GM12878 (cell line): ENCODE data around the gene RMC1. TPM values are rescaled to one million over a fixed set of nuclear protein-coding genes. Genes with fewer than 3 reads are reported as not detected.

Source experiments
- ATAC-seq: fragments of 200-7000 bp; cut with Tn5 transposase; 3 replicates; pipeline ENCODE4 v1.9.1; 2020; ENCODE audit warnings: mild to moderate bottlenecking, moderate library complexity
- BruUV-seq: library from RNA; stranded (reverse); fragments of 400-500 nt; replicated peaks from 2 replicates; lab custom pipeline; 2021; lab: Mats Ljungman, UMichigan
- CTCF ChIA-PET: fragments of 300-600 bp; sonication (Branson Sonifier 250); formaldehyde crosslinking; extraction: SDS; loops from one replicate; lab custom pipeline; 2021; ENCODE audit warnings: inconsistent platforms; lab: Yijun Ruan, JAX
- POLR2A ChIA-PET: fragments of 350-600 bp; formaldehyde crosslinking; extraction: SDS; loops from one replicate; lab custom pipeline; 2021; ENCODE audit warnings: inconsistent platforms; lab: Charles Lee
- RAD21 ChIA-PET: fragments of 300-600 bp; sonication (Branson Sonifier 250); formaldehyde crosslinking; loops from one replicate; lab custom pipeline; 2023; ENCODE audit warnings: antibody characterized with exemption; ENCODE audit not compliant: unreplicated experiment; lab: Charles Lee
- SMC1A ChIA-PET: fragments of 300-600 bp; sonication (Branson Sonifier 250); formaldehyde crosslinking; loops from one replicate; lab custom pipeline; 2023; ENCODE audit not compliant: unreplicated experiment, uncharacterized antibody; lab: Charles Lee
- DNase-seq: peaks from one replicate; pipeline ENCODE4 v3.0.0-alpha.2; 2011; ENCODE audit warnings: low read depth, low spot score
- FAIRE-seq: peaks from 3 replicates; lab custom pipeline; 2011; peaks lifted over from hg19 to GRCh38; lab: Jason Lieb, UNC
- H2AFZ ChIP-seq: 2 replicates; pipeline ENCODE4 v1.6.0; 2011; ENCODE audit warnings: low read depth, low read length, control low read depth; ENCODE audit not compliant: control insufficient read depth
- H3K27ac ChIP-seq: 2 replicates; pipeline ENCODE4 v1.5.1; 2011; ENCODE audit warnings: control low read depth; ENCODE audit not compliant: control insufficient read depth, insufficient read depth
- H3K27me3 ChIP-seq, 2 experiments: replicated peaks in 1 of 2; 2 replicates each; pipeline versions ENCODE4 v1.6.0 to v1.6.1; 2011; ENCODE audit warnings: low read length in 1 of 2; ENCODE audit not compliant: control insufficient read depth in 2 of 2, insufficient read depth in 2 of 2
- H3K36me3 ChIP-seq, 2 experiments: 2 replicates each; pipeline ENCODE4 v1.5.1; 2011; ENCODE audit warnings: low read length in 1 of 2; ENCODE audit not compliant: control insufficient read depth in 2 of 2, insufficient read depth in 2 of 2
- H3K4me1 ChIP-seq: 2 replicates; pipeline ENCODE4 v1.6.1; 2011; ENCODE audit warnings: mild to moderate bottlenecking, low read length, moderate library complexity, mixed read lengths; ENCODE audit not compliant: control insufficient read depth, insufficient read depth
- H3K4me2 ChIP-seq: 2 replicates; pipeline ENCODE4 v1.6.0; 2011; ENCODE audit warnings: control low read depth; ENCODE audit not compliant: control insufficient read depth, insufficient read depth
- H3K4me3 ChIP-seq: fragments of 200-600 bp; sonication (generic); 2 replicates; pipeline ENCODE4 v1.5.1; 2016
- H3K79me2 ChIP-seq: 2 replicates; pipeline ENCODE4 v1.6.0; 2011; ENCODE audit warnings: low read length; ENCODE audit not compliant: control insufficient read depth, insufficient read depth
- H3K9ac ChIP-seq: 2 replicates; pipeline ENCODE4 v1.8.0; 2011; ENCODE audit warnings: low read length, control low read depth, mixed read lengths; ENCODE audit not compliant: control insufficient read depth, insufficient read depth
- H3K9me3 ChIP-seq: replicated peaks from 3 replicates; pipeline ENCODE4 v1.5.1; 2011; ENCODE audit warnings: mild to moderate bottlenecking, low read length; ENCODE audit not compliant: control insufficient read depth, insufficient read depth
- H4K20me1 ChIP-seq: 2 replicates; pipeline ENCODE4 v1.6.0; 2011; ENCODE audit not compliant: control insufficient read depth, insufficient read depth
- ATF3 ChIP-seq: IDR thresholded peaks from 2 replicates; pipeline ENCODE4 v1.6.1; 2011; ENCODE audit warnings: low read depth, mild to moderate bottlenecking, low read length, moderate library complexity, borderline replicate concordance; ENCODE audit errors: extremely low read depth
- BACH1 ChIP-seq: fragments of 450-650 bp; IDR thresholded peaks from 2 replicates; pipeline ENCODE4 v1.6.1; 2017; ENCODE audit warnings: mild to moderate bottlenecking, borderline replicate concordance
- CREB1 ChIP-seq: IDR thresholded peaks from 2 replicates; pipeline ENCODE4 v1.6.1; 2012; ENCODE audit warnings: low read depth, mild to moderate bottlenecking, inconsistent platforms
- EED ChIP-seq: sonication (generic); IDR thresholded peaks from 2 replicates; pipeline ENCODE4 v1.6.1; 2016; ENCODE audit warnings: antibody characterized with exemption, low read depth
- FOS ChIP-seq: IDR thresholded peaks from 3 replicates; pipeline ENCODE4 v1.6.1; 2011; ENCODE audit warnings: borderline replicate concordance; ENCODE audit not compliant: insufficient read length; ENCODE audit errors: extremely low read depth
- GATAD2B ChIP-seq: fragments of 450-650 bp; conservative IDR thresholded peaks from 2 replicates; pipeline ENCODE4 v1.6.1; 2017; ENCODE audit warnings: low read depth, mild to moderate bottlenecking, moderate library complexity
- IRF5 ChIP-seq: fragments of 450-650 bp; IDR thresholded peaks from 2 replicates; pipeline ENCODE4 v1.6.1; 2017; ENCODE audit warnings: borderline replicate concordance
- PAX8 ChIP-seq: fragments of 450-650 bp; IDR thresholded peaks from 2 replicates; pipeline ENCODE4 v1.6.1; 2017; ENCODE audit warnings: mild to moderate bottlenecking, moderate library complexity
- RBBP5 ChIP-seq: fragments of 200-600 bp; sonication (generic); conservative IDR thresholded peaks from 2 replicates; pipeline ENCODE4 v1.6.1; 2016
- RCOR1 ChIP-seq: conservative IDR thresholded peaks from 2 replicates; pipeline ENCODE4 v1.6.1; 2012; ENCODE audit warnings: low read depth, low read length, improper control_type of control experiment
- TCF12 ChIP-seq: IDR thresholded peaks from 2 replicates; pipeline ENCODE4 v1.6.1; 2011; ENCODE audit warnings: low read depth, mild to moderate bottlenecking, low read length
- WGBS: methylation state at CpG from one replicate; pipeline ENCODE4 v1.1.6; 2016; ENCODE audit warnings: low lambda C conversion rate; ENCODE audit not compliant: insufficient replicate concordance, insufficient coverage; ENCODE audit errors: missing lambda C conversion rate; 5-methylcytosine and 5-hydroxymethylcytosine counted together
- in situ Hi-C: fragments of 300-500 bp; cut with MboI; formaldehyde crosslinking; loops from 9 replicates; pipeline ENCODE4 v1.14.3; 2018; ENCODE audit warnings: mixed read lengths
- intact Hi-C: fragments of 100-400 bp; cut with micrococcal nuclease; formaldehyde crosslinking; loops from one replicate; pipeline ENCODE4 v1.14.2; 2022; ENCODE audit not compliant: unreplicated experiment
- polyA plus RNA-seq, 11 experiments: library from polyadenylated mRNA; depleted of rRNA in 4 of 11; unstranded in 6 of 11; stranded (reverse) in 5 of 11; fragments of >200 nt; fragmentation: Nextera tagmentation in 4 of 11; fragmentation: Illumina TruSeq in 1 of 11; extraction: Ambion mirVana in 4 of 11; extraction: Trizol in 1 of 11; gene quantifications; 1 replicate in 1 of 11; 2 replicates in 10 of 11; pipeline versions ENCODE4 v1.2.1 to v1.2.3, GENCODE V29; 2011 to 2016; ENCODE audit warnings: inconsistent platforms in 2 of 11, missing spikeins in 2 of 11, low read depth in 1 of 11
- total RNA-seq, 4 experiments: library from RNA; depleted of rRNA in 3 of 4; stranded (reverse); fragments of >200 nt in 3 of 4; fragmentation: Illumina TruSeq in 1 of 4; extraction: Trizol in 1 of 4; gene quantifications; 2 replicates each; pipeline versions ENCODE4 v1.2.1 to v1.2.3, GENCODE V29; 2013 to 2021
- TF ChIP-seq, protein P1 (sequence below): IDR thresholded peaks from 2 replicates; pipeline ENCODE4 v1.6.1; 2011; ENCODE audit warnings: borderline replicate concordance, low read depth, mild to moderate bottlenecking, moderate library complexity, low read length; ENCODE audit not compliant: insufficient read depth, poor library complexity, severe bottlenecking

The RMC1 gene
- total and polyA plus RNA-seq, 10 of the 15 experiments (the other 5 are each of a cell fraction or from before 2014, with no cell fraction given) = 8.4 to 57.6 (median 42.5) TPM

- TF ChIP-seq EED (no peak), TCF12 (no peak), RCOR1 (no peak), ATF3 (no peak), IRF5 (no peak), PAX8 (no peak), BACH1 (no peak)
Observed at GRCh38 chr18:23532848-23533247, 29.5 kb downstream of the RMC1 start (continued).

DNA sequence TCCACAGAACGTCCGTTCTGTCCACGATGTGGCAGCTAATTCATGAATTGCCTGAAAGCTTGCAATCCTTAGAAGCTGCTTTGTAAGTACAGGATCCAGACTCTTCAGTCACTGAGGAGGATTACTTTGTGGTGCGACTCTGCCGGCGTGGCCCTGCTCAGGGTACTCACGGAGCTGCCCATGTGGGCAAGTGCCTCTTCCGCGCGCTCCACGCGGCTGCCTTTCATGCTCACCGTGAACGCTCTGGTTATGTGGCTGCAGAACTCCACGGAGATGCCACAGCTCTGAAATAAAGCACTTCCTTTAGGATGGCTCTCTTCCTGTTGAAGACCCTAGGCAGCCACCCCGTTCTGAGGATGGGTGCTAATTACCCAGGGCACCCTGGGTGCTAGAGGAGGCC lies 31.0 kb downstream of the RMC1 start:
- BruUV-seq = no TSS peak
- ChIA-PET POLR2A (no interaction called here), CTCF (interaction anchor here (1.1 kb wide), 1 partner anchor 169 kb away, joined by 3 read pairs; no protein-coding TSS in a partner anchor), SMC1A (no interaction called here), RAD21 (no interaction called here)
- ATAC-seq (no peak), DNase-seq (no peak), FAIRE-seq (no peak)
- no peaks in the 10 kb centered on the region for H3K27me3 ChIP-seq
- intact Hi-C loops = no loop called here
- no peak overlapping the region for H3K4me3 ChIP-seq
- TF ChIP-seq FOS = no peak
- no peak for TF ChIP-seq GATAD2B
- TF ChIP-seq CREB1 = no peak
- TF ChIP-seq, protein P1, sequence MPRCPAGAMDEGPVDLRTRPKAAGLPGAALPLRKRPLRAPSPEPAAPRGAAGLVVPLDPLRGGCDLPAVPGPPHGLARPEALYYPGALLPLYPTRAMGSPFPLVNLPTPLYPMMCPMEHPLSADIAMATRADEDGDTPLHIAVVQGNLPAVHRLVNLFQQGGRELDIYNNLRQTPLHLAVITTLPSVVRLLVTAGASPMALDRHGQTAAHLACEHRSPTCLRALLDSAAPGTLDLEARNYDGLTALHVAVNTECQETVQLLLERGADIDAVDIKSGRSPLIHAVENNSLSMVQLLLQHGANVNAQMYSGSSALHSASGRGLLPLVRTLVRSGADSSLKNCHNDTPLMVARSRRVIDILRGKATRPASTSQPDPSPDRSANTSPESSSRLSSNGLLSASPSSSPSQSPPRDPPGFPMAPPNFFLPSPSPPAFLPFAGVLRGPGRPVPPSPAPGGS = no peak
- TF ChIP-seq RBBP5 = no peak
- WGBS = 99% methylated on average over 16 of the region's 16 CpGs
- H3K79me2 ChIP-seq = no peaks in the 10 kb centered on the region
- H3K4me1 ChIP-seq = peaks cover 2% of the 10 kb centered on the region; the same call in 1 of the 2 replicates
- H3K9ac ChIP-seq = no peak overlapping the region
- no peak overlapping the region for H3K4me2 ChIP-seq
- H3K9me3 ChIP-seq = no peaks in the 10 kb centered on the region
- H3K27ac ChIP-seq = no peak overlapping the region
- in situ Hi-C loops = no loop called here
- peaks cover 36 to 55% of the 10 kb centered on the region in 2 experiments for H3K36me3 ChIP-seq
- no peaks in the 10 kb centered on the region for H4K20me1 ChIP-seq
- H2AFZ ChIP-seq = no peak overlapping the region
